Measurements from ENCODE around the gene ADORA3. TPM values are rescaled to one million over a fixed set of nuclear protein-coding genes. Genes with fewer than 3 reads are reported as not detected.

ADORA3 gene
- total and polyA plus RNA-seq, 2 of the 8 experiments (the other 6 are each of a cell fraction or from before 2014, with no cell fraction given), result 0.03 TPM; not detected in 1

Small RNA genes within 50 kb of the gene (small RNA-seq; reads per million reads assigned to genes)
- gene RNU6-792P (ENCODE audit: insufficient read depth), result not detected

Other genes with a start within 250 kb of the ADORA3 start
- gene CHIA, start 212.8 kb downstream of the ADORA3 start, total RNA-seq (2021; fragmentation: NEBNext Ultra II Directional; extraction: Animal tissue kit (Norgen Biotek cat#: 25700)), result not detected in 2 replicates
- not detected in 2 replicates for gene CHIA, start 212.8 kb downstream of the ADORA3 start, polyA plus RNA-seq (2011; rRNA removed)
- 0.33 and 0.80 TPM in 2 replicates for gene OVGP1, start 75.9 kb downstream of the ADORA3 start, total RNA-seq (2021; fragmentation: NEBNext Ultra II Directional; extraction: Animal tissue kit (Norgen Biotek cat#: 25700))
- 1.2 and 1.7 TPM in 2 replicates for gene OVGP1, start 75.9 kb downstream of the ADORA3 start, polyA plus RNA-seq (2011; rRNA removed)
- gene WDR77, start 54.4 kb downstream of the ADORA3 start, total RNA-seq (2021; fragmentation: NEBNext Ultra II Directional; extraction: Animal tissue kit (Norgen Biotek cat#: 25700)), result 61.6 and 66.0 TPM in 2 replicates
- gene WDR77, start 54.4 kb downstream of the ADORA3 start, polyA plus RNA-seq (2011; rRNA removed), result 139 and 156 TPM in 2 replicates
- gene ATP5PB, start 54.2 kb downstream of the ADORA3 start, total RNA-seq (2021; fragmentation: NEBNext Ultra II Directional; extraction: Animal tissue kit (Norgen Biotek cat#: 25700)), result 252 and 262 TPM in 2 replicates
- 129 and 232 TPM in 2 replicates for gene ATP5PB, start 54.2 kb downstream of the ADORA3 start, polyA plus RNA-seq (2011; rRNA removed)
- gene C1orf162, start 29.6 kb downstream of the ADORA3 start, total RNA-seq (2021; fragmentation: NEBNext Ultra II Directional; extraction: Animal tissue kit (Norgen Biotek cat#: 25700)), result 0.13 and 0.42 TPM in 2 replicates
- 0.42 and 0.86 TPM in 2 replicates for gene C1orf162, start 29.6 kb downstream of the ADORA3 start, polyA plus RNA-seq (2011; rRNA removed)
- gene TMIGD3, start within 50 bp of the ADORA3 start, total RNA-seq (2021; fragmentation: NEBNext Ultra II Directional; extraction: Animal tissue kit (Norgen Biotek cat#: 25700)), result not detected in 2 replicates
- not detected in 2 replicates for gene TMIGD3, start within 50 bp of the ADORA3 start, polyA plus RNA-seq (2011; rRNA removed)
- gene RAP1A, start 116.2 kb upstream of the ADORA3 start, total RNA-seq (2021; fragmentation: NEBNext Ultra II Directional; extraction: Animal tissue kit (Norgen Biotek cat#: 25700)), result 30.6 and 35.8 TPM in 2 replicates
- 5.3 and 10.9 TPM in 2 replicates for gene RAP1A, start 116.2 kb upstream of the ADORA3 start, polyA plus RNA-seq (2011; rRNA removed)
- gene INKA2, start 235.8 kb upstream of the ADORA3 start, total RNA-seq (2021; fragmentation: NEBNext Ultra II Directional; extraction: Animal tissue kit (Norgen Biotek cat#: 25700)), result 10.9 and 11.5 TPM in 2 replicates
- 4.2 and 5.7 TPM in 2 replicates for gene INKA2, start 235.8 kb upstream of the ADORA3 start, polyA plus RNA-seq (2011; rRNA removed)

All from H1 (cell line).